Measurements from ENCODE around the gene MICAL2.

DNA sequence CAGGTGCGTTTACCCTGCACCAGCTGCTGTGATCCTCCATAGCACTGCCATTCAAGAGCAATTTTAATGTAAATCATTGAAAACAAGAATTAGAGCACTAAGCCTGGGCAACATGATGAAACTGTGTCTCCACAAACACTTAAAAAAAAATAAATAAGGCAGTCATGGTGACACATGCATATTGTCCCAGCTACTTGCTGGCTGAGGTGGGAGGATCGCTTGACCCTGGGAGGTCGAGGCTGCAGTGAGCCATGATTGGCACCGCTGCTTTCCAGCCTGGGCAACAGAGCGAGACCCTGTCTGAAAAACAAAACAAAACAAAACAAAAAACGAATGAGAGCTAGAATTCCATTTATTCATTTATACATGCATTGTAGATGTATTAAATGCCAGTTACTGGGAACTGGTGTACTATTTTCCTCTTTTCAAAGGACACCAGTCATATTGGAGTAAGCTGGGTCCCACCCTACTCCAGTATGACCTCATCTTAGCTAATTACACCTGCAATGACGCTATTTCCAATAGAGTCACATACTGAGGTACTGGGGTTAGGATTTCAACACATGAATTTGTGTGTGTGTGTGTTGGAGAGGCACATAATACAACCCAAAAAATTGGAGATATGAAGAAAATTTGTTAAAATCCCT is 101.9 kb downstream of the MICAL2 start:
- no peak for TF ChIP-seq MYC (IDR thresholded peaks at IDR 0.05; ENCODE audit: borderline replicate concordance, low read length)
- TF ChIP-seq, protein P1, sequence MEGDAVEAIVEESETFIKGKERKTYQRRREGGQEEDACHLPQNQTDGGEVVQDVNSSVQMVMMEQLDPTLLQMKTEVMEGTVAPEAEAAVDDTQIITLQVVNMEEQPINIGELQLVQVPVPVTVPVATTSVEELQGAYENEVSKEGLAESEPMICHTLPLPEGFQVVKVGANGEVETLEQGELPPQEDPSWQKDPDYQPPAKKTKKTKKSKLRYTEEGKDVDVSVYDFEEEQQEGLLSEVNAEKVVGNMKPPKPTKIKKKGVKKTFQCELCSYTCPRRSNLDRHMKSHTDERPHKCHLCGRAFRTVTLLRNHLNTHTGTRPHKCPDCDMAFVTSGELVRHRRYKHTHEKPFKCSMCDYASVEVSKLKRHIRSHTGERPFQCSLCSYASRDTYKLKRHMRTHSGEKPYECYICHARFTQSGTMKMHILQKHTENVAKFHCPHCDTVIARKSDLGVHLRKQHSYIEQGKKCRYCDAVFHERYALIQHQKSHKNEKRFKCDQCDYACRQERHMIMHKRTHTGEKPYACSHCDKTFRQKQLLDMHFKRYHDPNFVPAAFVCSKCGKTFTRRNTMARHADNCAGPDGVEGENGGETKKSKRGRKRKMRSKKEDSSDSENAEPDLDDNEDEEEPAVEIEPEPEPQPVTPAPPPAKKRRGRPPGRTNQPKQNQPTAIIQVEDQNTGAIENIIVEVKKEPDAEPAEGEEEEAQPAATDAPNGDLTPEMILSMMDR (IDR thresholded peaks at IDR 0.05), result no peak

All from A549 (cell line).